GM12892 (cell line): ENCODE results near the gene BSN.

Experiments
- POLR2A ChIP-seq: IDR thresholded peaks from 2 replicates; pipeline ENCODE4 v1.6.1; 2011; ENCODE audit warnings: low read depth, low read length, control low read depth
- POLR2AphosphoS5 ChIP-seq: IDR thresholded peaks from 2 replicates; pipeline ENCODE4 v1.6.1; 2011; ENCODE audit warnings: low read depth, low read length, control low read depth

- TF ChIP-seq POLR2AphosphoS5 (no peak), POLR2A (no peak)
Observed at GRCh38 chr3:49658711-49659110, 104.4 kb downstream of the BSN start.
